Subcutaneous abdominal adipose tissue (tissue), 5 donors: Measurements from ENCODE around the gene CHPF.

ENCODE experiments used
- H3K27ac ChIP-seq: one replicate; pipeline ENCODE4 v1.7.0; 2013; ENCODE audit warnings: low read depth, mild to moderate bottlenecking, inconsistent platforms, low read length, moderate library complexity
- H3K27me3 ChIP-seq, 5 donors: one replicate each; pipeline ENCODE4 v1.7.0; 2013; ENCODE audit warnings: low read length in 5 of 5, inconsistent platforms in 1 of 5; ENCODE audit not compliant: control insufficient read depth in 5 of 5, insufficient read depth in 4 of 5
- H3K36me3 ChIP-seq, 5 donors: one replicate each; pipeline ENCODE4 v1.7.0; 2013; ENCODE audit warnings: low read length in 5 of 5; ENCODE audit not compliant: control insufficient read depth in 5 of 5, insufficient read depth in 5 of 5
- H3K4me1 ChIP-seq, 5 donors: one replicate each; pipeline ENCODE4 v1.7.0; 2013; ENCODE audit warnings: low read length in 5 of 5, mild to moderate bottlenecking in 3 of 5, moderate library complexity in 1 of 5; ENCODE audit not compliant: control insufficient read depth in 5 of 5, insufficient read depth in 5 of 5
- H3K4me3 ChIP-seq, 5 donors: one replicate each; pipeline ENCODE4 v1.7.0; 2013; ENCODE audit warnings: low read length in 5 of 5, low read depth in 1 of 5
- H3K9ac ChIP-seq, 5 donors: one replicate each; pipeline ENCODE4 v1.7.0; 2013; ENCODE audit warnings: low read length in 5 of 5, mild to moderate bottlenecking in 4 of 5, moderate library complexity in 3 of 5
- H3K9me3 ChIP-seq, 5 donors: one replicate each; pipeline ENCODE4 v1.7.0; 2013; ENCODE audit warnings: low read length in 5 of 5; ENCODE audit not compliant: control insufficient read depth in 5 of 5
- donor health status: healthy.
- donor health status: healthy.
- donor health status: healthy.
- donor health status: healthy.
- donor health status: healthy.

The CHPF gene

DNA sequence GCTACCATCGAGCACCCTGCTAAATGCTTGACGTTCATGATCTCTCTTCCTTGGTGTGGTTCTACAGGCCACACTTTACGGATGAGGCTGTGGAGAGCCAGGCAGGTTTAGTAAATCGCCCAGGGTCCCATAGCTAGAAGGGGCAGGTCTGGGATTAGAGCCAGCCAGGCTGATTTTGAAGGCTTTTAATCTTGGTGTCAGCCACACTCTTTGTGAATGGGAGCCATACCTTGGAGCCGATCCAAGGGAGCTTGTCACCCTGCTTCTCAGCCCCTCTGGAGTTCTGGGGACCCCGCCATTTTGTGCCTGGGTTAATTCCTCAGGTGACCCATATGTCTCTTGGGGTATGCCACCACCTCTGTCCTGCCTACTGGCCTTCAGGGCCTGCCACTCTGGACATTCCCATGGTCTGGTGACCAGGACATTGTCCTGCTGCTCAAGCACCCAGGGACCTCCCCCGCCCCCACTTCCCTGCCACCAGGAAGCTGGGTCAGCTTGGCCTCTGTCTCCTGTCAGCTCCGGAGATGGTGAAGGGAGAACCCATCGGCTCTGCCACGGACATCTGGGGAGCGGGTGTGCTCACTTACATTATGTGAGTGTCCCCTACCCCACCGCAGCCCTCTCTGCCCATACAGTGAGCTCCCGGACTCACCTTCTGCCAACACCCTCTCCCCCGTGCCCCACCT lies 52.2 kb downstream of the CHPF start:
- H3K9me3 ChIP-seq: no peaks in the 10 kb centered on the region
- H3K9ac ChIP-seq: no peak overlapping the region
- peaks cover 0 to 5% (median 3%) of the 10 kb centered on the region in 5 donors for H3K4me1 ChIP-seq
- H3K36me3 ChIP-seq: no peaks in the 10 kb centered on the region
- H3K27me3 ChIP-seq: peaks cover 12 to 60% (median 57%) of the 10 kb centered on the region in 5 donors
- H3K4me3 ChIP-seq: no peak overlapping the region
- no peak overlapping the region for H3K27ac ChIP-seq

DNA sequence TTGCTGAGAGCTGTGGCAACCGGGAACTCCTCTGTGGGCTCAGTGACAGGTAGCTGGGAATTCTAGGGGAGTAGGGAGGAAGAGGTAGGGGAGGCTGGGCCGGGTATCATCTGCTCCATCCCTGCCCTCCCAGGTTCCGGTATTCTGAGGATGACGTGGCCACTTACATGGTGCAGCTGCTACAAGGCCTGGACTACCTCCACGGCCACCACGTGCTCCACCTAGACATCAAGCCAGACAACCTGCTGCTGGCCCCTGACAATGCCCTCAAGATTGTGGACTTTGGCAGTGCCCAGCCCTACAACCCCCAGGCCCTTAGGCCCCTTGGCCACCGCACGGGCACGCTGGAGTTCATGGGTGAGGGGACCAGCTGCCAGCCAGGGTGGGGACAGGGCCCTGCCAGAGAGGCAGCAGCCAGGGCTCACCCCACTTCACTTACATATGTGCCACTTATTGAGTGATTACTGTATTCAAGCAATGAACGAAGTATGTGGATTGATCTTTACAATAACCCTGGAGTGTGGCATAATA lies 52.9 kb downstream of the CHPF start:
- Histone ChIP-seq H3K9ac (no peak overlapping the region), H3K27ac (no peak overlapping the region), H3K4me3 (no peak overlapping the region), H3K36me3 (no peaks in the 10 kb centered on the region), H3K9me3 (no peaks in the 10 kb centered on the region), H3K4me1 (peaks cover 0 to 3% (median 2%) of the 10 kb centered on the region in 5 donors), H3K27me3 (peaks cover 11 to 62% (median 59%) of the 10 kb centered on the region in 5 donors)

DNA sequence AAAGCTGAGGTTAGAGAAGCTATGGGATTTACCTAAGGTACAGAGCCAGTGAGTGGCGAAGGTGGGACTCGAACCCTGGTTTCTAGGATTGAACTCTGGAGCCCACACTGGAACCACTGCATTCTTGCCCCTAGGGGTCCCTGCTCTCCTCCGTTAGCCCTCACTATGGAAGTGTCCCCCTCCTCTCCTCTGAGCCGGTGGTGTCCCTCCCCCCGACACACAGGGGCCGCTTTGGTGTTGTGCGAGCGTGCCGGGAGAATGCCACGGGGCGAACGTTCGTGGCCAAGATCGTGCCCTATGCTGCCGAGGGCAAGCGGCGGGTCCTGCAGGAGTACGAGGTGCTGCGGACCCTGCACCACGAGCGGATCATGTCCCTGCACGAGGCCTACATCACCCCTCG lies 53.4 kb downstream of the CHPF start:
- Histone ChIP-seq H3K27ac (no peak overlapping the region), H3K4me3 (no peak overlapping the region), H3K4me1 (no peaks in the 10 kb centered on the region), H3K9me3 (no peaks in the 10 kb centered on the region), H3K9ac (no peak overlapping the region), H3K36me3 (no peaks in the 10 kb centered on the region), H3K27me3 (peaks cover 15 to 66% (median 62%) of the 10 kb centered on the region in 5 donors)

DNA sequence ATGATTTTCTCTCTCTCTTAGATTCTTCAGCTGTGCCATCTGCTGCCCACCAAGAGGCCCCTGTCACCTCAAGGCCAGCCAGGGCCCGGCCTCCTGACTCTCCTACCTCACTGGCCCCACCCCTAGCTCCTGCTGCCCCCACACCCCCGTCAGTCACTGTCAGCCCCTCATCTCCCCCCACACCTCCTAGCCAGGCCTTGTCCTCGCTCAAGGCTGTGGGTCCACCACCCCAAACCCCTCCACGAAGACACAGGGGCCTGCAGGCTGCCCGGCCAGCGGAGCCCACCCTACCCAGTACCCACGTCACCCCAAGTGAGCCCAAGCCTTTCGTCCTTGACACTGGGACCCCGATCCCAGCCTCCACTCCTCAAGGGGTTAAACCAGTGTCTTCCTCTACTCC lies 54.3 kb downstream of the CHPF start:
- Histone ChIP-seq H3K27me3 (peaks cover 19 to 74% (median 64%) of the 10 kb centered on the region in 5 donors), H3K9me3 (no peaks in the 10 kb centered on the region), H3K36me3 (no peaks in the 10 kb centered on the region), H3K4me3 (no peak overlapping the region), H3K9ac (no peak overlapping the region), H3K4me1 (peaks cover 0 to 8% (median 7%) of the 10 kb centered on the region in 5 donors), H3K27ac (no peak overlapping the region)
